DND-41 (cell line): Measurements from ENCODE around the gene AK5.

Experiments
- ATAC-seq: fragments of 200-7000 bp; cut with Tn5 transposase; 3 replicates; pipeline ENCODE4 v1.9.1; 2021; ENCODE audit warnings: low read depth; ENCODE audit not compliant: insufficient read depth
- DNase-seq: peaks from one replicate; pipeline ENCODE4 v3.0.0-alpha.2; 2020
- H2AFZ ChIP-seq: 2 replicates; pipeline ENCODE4 v1.6.0; 2012; ENCODE audit warnings: low read depth, low read length
- H3K27ac ChIP-seq: 2 replicates; pipeline ENCODE4 v1.5.1; 2012; ENCODE audit warnings: low read length, inconsistent platforms
- H3K27me3 ChIP-seq: fragments of 200-600 bp; sonication (generic); 2 replicates; pipeline ENCODE4 v1.6.0; 2012; ENCODE audit warnings: low read length, mild to moderate bottlenecking, inconsistent platforms; ENCODE audit not compliant: insufficient read depth, poor library complexity
- H3K36me3 ChIP-seq: 2 replicates; pipeline ENCODE4 v1.5.1; 2012; ENCODE audit warnings: low read length, inconsistent platforms; ENCODE audit not compliant: insufficient read depth
- H3K4me1 ChIP-seq: 2 replicates; pipeline ENCODE4 v1.5.1; 2012; ENCODE audit warnings: mild to moderate bottlenecking, low read length; ENCODE audit not compliant: insufficient read depth
- H3K4me2 ChIP-seq: 2 replicates; pipeline ENCODE4 v1.6.0; 2012; ENCODE audit warnings: mild to moderate bottlenecking, moderate library complexity, low read length, inconsistent platforms; ENCODE audit not compliant: insufficient read depth
- H3K4me3 ChIP-seq, 2 experiments: fragments of 200-600 bp in 1 of 2; shearing (Covaris generic) in 1 of 2; 2 replicates each; pipeline ENCODE4 v1.5.1; 2012 to 2016; ENCODE audit warnings: inconsistent platforms in 2 of 2, low read length in 2 of 2, mild to moderate bottlenecking in 2 of 2, low read depth in 1 of 2, moderate library complexity in 1 of 2
- H3K79me2 ChIP-seq: 2 replicates; pipeline ENCODE4 v1.6.0; 2012; ENCODE audit warnings: low read length, inconsistent platforms; ENCODE audit not compliant: insufficient read depth
- H3K9ac ChIP-seq: 2 replicates; pipeline ENCODE4 v1.6.0; 2012; ENCODE audit warnings: low read depth, mild to moderate bottlenecking, inconsistent platforms, low read length, moderate library complexity
- H3K9me3 ChIP-seq: 2 replicates; pipeline ENCODE4 v1.5.1; 2012; ENCODE audit warnings: low read length, moderate library complexity, mild to moderate bottlenecking, inconsistent platforms; ENCODE audit not compliant: insufficient read depth, severe bottlenecking
- H4K20me1 ChIP-seq: 2 replicates; pipeline ENCODE4 v1.6.0; 2012; ENCODE audit warnings: low read length; ENCODE audit not compliant: insufficient read depth
- CTCF ChIP-seq: IDR thresholded peaks from 2 replicates; pipeline ENCODE4 v1.5.1; 2012; ENCODE audit warnings: borderline replicate concordance, low read length, moderate library complexity, mild to moderate bottlenecking; ENCODE audit not compliant: poor library complexity, severe bottlenecking; ENCODE audit errors: extremely low read depth
- EZH2 ChIP-seq: IDR thresholded peaks from 3 replicates; pipeline ENCODE4 v1.6.1; 2012; ENCODE audit warnings: borderline replicate concordance, low read depth, mild to moderate bottlenecking, moderate library complexity, low read length, inconsistent platforms; ENCODE audit not compliant: severe bottlenecking

AK5 gene

GRCh38 chr1:77385551-77385950, 103.7 kb downstream of the AK5 start:
- H3K9ac ChIP-seq, result no peak overlapping the region
- no peaks in the 10 kb centered on the region for H3K9me3 ChIP-seq
- H3K4me2 ChIP-seq, result no peak overlapping the region
- H3K4me3 ChIP-seq, result no peak overlapping the region
- H4K20me1 ChIP-seq, result no peaks in the 10 kb centered on the region
- no peak for ATAC-seq
- no peaks in the 10 kb centered on the region for H3K27me3 ChIP-seq
- H3K79me2 ChIP-seq, result no peaks in the 10 kb centered on the region
- H2AFZ ChIP-seq, result no peak overlapping the region
- H3K4me1 ChIP-seq, result no peaks in the 10 kb centered on the region
- no peak for TF ChIP-seq CTCF
- no peak for TF ChIP-seq EZH2
- DNase-seq, result no peak
- no peaks in the 10 kb centered on the region for H3K36me3 ChIP-seq
- H3K27ac ChIP-seq, result no peak overlapping the region

GRCh38 chr1:77386276-77386675, 104.5 kb downstream of the AK5 start:
- no peaks in the 10 kb centered on the region for H4K20me1 ChIP-seq
- no peaks in the 10 kb centered on the region for H3K9me3 ChIP-seq
- H2AFZ ChIP-seq, result no peak overlapping the region
- ATAC-seq (no peak), DNase-seq (no peak)
- no peaks in the 10 kb centered on the region for H3K4me1 ChIP-seq
- no peaks in the 10 kb centered on the region for H3K36me3 ChIP-seq
- H3K27me3 ChIP-seq, result no peaks in the 10 kb centered on the region
- H3K9ac ChIP-seq, result no peak overlapping the region
- H3K79me2 ChIP-seq, result no peaks in the 10 kb centered on the region
- H3K27ac ChIP-seq, result no peak overlapping the region
- H3K4me2 ChIP-seq, result no peak overlapping the region
- no peak overlapping the region for H3K4me3 ChIP-seq
- TF ChIP-seq CTCF (no peak), EZH2 (no peak)

- Histone ChIP-seq H3K4me2 (no peak overlapping the region), H3K9me3 (no peaks in the 10 kb centered on the region), H3K79me2 (no peaks in the 10 kb centered on the region), H3K9ac (no peak overlapping the region), H2AFZ (no peak overlapping the region), H3K4me1 (no peaks in the 10 kb centered on the region), H4K20me1 (no peaks in the 10 kb centered on the region), H3K27me3 (no peaks in the 10 kb centered on the region), H3K36me3 (no peaks in the 10 kb centered on the region), H3K4me3 (no peak overlapping the region), H3K27ac (no peak overlapping the region)
- DNase-seq (no peak), ATAC-seq (no peak)
- TF ChIP-seq CTCF (no peak), EZH2 (no peak)
Observed at GRCh38 chr1:77387553-77387952, 105.7 kb downstream of the AK5 start.

- H3K4me1 ChIP-seq, result no peaks in the 10 kb centered on the region
- DNase-seq (no peak), ATAC-seq (no peak)
- TF ChIP-seq CTCF (no peak), EZH2 (no peak)
- H3K9me3 ChIP-seq, result no peaks in the 10 kb centered on the region
- H2AFZ ChIP-seq, result no peak overlapping the region
- H3K27ac ChIP-seq, result no peak overlapping the region
- no peak overlapping the region for H3K4me3 ChIP-seq
- H3K9ac ChIP-seq, result no peak overlapping the region
- H3K27me3 ChIP-seq, result no peaks in the 10 kb centered on the region
- no peak overlapping the region for H3K4me2 ChIP-seq
- no peaks in the 10 kb centered on the region for H3K36me3 ChIP-seq
- H3K79me2 ChIP-seq, result no peaks in the 10 kb centered on the region
- H4K20me1 ChIP-seq, result no peaks in the 10 kb centered on the region
Observed at GRCh38 chr1:77388661-77389060, 106.8 kb downstream of the AK5 start.
